ENCODE measurements around the gene ZNF561. TPM values are rescaled to one million over a fixed set of nuclear protein-coding genes. Genes with fewer than 3 reads are reported as not detected.

Gene ZNF561
- total RNA-seq = 26.8 and 28.4 TPM in 2 replicates

DNA sequence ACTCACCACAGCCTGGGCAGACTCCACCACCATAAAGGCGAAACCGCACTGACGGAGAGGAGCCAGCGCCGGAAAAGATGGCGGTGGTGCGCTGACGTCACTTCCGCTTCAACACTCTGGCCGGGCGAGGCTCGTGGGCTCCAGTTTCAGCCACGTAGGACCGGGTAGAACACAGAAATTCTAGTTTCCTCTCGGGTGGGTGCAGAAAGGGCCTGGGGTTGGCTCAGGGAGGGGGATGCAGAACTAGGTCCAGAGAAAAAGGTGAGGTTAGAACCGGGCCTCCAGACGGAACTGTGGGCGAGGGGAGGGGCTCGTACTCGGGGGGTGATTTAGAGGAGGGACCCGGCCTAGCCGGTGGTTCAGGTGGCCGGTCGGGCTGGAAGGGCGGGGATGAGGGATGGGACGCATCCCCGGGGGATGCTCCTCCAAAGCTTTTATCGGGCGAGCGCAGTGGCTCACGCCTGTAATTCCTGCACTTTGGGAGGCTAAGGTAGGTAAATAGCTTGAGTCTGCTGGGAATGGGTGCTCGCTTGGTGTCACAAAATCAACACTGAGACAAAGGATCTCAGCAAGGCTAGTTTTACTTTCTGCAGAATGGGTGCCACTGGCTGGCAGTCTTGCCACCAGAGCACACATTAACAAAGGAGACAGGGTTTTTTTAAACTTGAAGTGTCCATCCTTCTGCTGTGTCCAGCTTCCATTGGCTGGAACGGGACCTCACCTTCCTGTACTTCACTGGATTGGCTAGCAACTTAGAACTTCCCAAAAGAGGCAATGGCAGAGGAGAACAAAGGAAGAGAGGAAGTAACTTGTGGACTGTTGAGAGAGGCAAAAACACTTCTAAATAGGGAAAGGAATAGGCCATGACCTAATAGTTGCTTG, at the start of gene ZNF561:
ZNF561 (minus strand) TSS at position 77 of the 882 bp plus-strand sequence. CDS start 1,776 bp downstream, outside the sequence.

DNA sequence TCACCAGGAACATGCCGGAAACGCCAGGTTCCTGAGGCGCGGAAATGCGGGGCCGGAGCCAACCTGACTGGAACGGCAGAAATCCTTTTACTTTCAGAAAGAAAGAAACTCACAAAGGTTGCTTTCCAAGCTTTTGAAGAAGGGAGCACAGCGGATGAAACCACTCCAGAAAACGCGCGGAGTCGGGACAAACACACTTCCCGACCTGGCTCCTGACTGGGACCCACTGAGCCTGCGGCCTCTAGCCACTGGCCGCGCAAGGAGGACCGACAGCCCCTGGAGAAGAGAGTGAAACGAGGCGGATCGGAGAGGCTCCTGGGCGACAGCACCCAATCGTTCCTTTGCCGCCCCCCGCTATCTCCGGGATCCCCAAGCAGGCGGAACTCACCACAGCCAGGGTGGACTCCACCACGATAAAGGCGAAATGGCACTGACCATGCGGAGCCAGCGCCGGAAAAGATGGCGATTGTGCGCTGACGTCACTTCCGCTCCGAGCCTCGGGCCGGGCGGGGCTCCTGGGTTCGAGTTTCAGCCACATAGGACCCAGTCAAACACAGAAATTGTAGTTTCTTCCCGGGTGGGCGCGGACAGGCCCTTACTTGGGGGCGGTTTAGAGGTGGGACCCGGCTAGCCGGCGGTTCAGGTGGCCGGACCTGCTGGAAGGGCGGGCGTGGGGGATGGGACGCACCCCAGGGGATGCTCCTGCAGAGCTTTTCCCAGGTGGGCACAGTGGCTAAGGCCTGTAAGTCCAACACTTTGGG, 36.8 kb downstream of the ZNF561 start, which contains the start of gene ZNF121:
ZNF121 (minus strand) TSS at position 432 of the 761 bp plus-strand sequence. CDS start 16,407 bp downstream, outside the sequence.

Other genes with a start within 250 kb of the ZNF561 start
- gene ZNF266, start 185.7 kb downstream of the ZNF561 start, total RNA-seq = 10.8 and 16.5 TPM in 2 replicates
- under 0.01 and 0.19 TPM in 2 replicates for gene ZNF560, start 122.6 kb downstream of the ZNF561 start, total RNA-seq
- 24.9 and 26.5 TPM in 2 replicates for gene ZNF426, start 82.6 kb downstream of the ZNF561 start, total RNA-seq
- 32.7 and 43.6 TPM in 2 replicates for gene ZNF121, start 36.7 kb downstream of the ZNF561 start, total RNA-seq
- 27.8 and 30.2 TPM in 2 replicates for gene ZNF562, start 53.9 kb upstream of the ZNF561 start, total RNA-seq
- gene ZNF846, start 147.5 kb upstream of the ZNF561 start, total RNA-seq = 6.7 and 6.9 TPM in 2 replicates
- 16.5 and 17.3 TPM in 2 replicates for gene FBXL12, start 197.8 kb upstream of the ZNF561 start, total RNA-seq
- 238 and 244 TPM in 2 replicates for gene UBL5, start 206.7 kb upstream of the ZNF561 start, total RNA-seq
- gene PIN1, start 214.1 kb upstream of the ZNF561 start, total RNA-seq = 83.0 and 92.1 TPM in 2 replicates

All from vein endothelial cell (primary cell).